GM21786 (cell line): ENCODE measurements around the gene CCDC154.

Experiments
- ATAC-seq: cut with Tn5 transposase; IDR thresholded peaks from one replicate; pipeline ENCODE4 v1.9.1; 2021; ENCODE audit not compliant: unreplicated experiment

Gene CCDC154

GRCh38 chr16:1457489-1458245, 13.3 kb upstream of the CCDC154 start:
- no peak for ATAC-seq

- ATAC-seq: no peak
These were observed 12.6 kb upstream of the CCDC154 start for GRCh38 chr16:1456951-1457350.

GRCh38 chr16:1455190-1456171, 11.1 kb upstream of the CCDC154 start:
- no peak for ATAC-seq

- ATAC-seq: no peak
These were observed 10.2 kb upstream of the CCDC154 start for GRCh38 chr16:1454561-1454960.

- ATAC-seq: no peak
These were observed 9.0 kb upstream of the CCDC154 start for GRCh38 chr16:1453316-1453715.

- ATAC-seq: no peak
These were observed 8.2 kb upstream of the CCDC154 start for GRCh38 chr16:1452530-1452929.

GRCh38 chr16:1451702-1452392, 7.5 kb upstream of the CCDC154 start:
- no peak for ATAC-seq

- ATAC-seq: no peak
These were observed 6.5 kb upstream of the CCDC154 start for GRCh38 chr16:1450841-1451240.

GRCh38 chr16:1450218-1450617, 5.9 kb upstream of the CCDC154 start:
- ATAC-seq: no peak

GRCh38 chr16:1449201-1449788, 4.9 kb upstream of the CCDC154 start:
- no peak for ATAC-seq

- no peak for ATAC-seq
These were observed 4.3 kb upstream of the CCDC154 start for GRCh38 chr16:1448536-1449116.

GRCh38 chr16:1447965-1448364, 3.6 kb upstream of the CCDC154 start:
- ATAC-seq: no peak

- no peak for ATAC-seq
These were observed 2.1 kb upstream of the CCDC154 start for GRCh38 chr16:1446296-1447080.

- no peak for ATAC-seq
These were observed 1.3 kb upstream of the CCDC154 start for GRCh38 chr16:1445518-1446203.

GRCh38 chr16:1444730-1445517, 568 bp upstream of the CCDC154 start:
- ATAC-seq: no peak

GRCh38 chr16:1443403-1443973, 868 bp downstream of the CCDC154 start:
- no peak for ATAC-seq

GRCh38 chr16:1442697-1443096, 1.7 kb downstream of the CCDC154 start:
- ATAC-seq: no peak

- no peak for ATAC-seq
These were observed 2.9 kb downstream of the CCDC154 start for GRCh38 chr16:1441391-1441829.
